Head of caudate nucleus (tissue), 42 donors: ENCODE results near the gene C19orf85.
"Not testable (repeated sequence)": the region's sequence is repeated elsewhere in the genome, so short reads cannot be mapped to it uniquely, and the experiment has no call there.

Experiments
- DNase-seq, 42 donors: peaks; one replicate each; pipeline versions ENCODE4 v3.0.0 to v3.0.0-alpha.2; 2020 to 2021; ENCODE audit warnings: mixed read lengths in 7 of 42
- intact Hi-C: fragments of 100-400 bp; cut with DNase I; formaldehyde crosslinking; loops from one replicate; pipeline ENCODE4 v1.15.0; 2022

C19orf85 gene

GRCh38 chr19:55451163-55451964, 13.2 kb downstream of the C19orf85 start:
- intact Hi-C loops, result no loop called here
- peak in 8 of 42 donors; percentile 17 to 63 (median 32) for DNase-seq

GRCh38 chr19:55449469-55449868, 15.1 kb downstream of the C19orf85 start:
- peak in 17 of 42 donors; percentile 23 to 72 (median 50) for DNase-seq
- intact Hi-C loops, result no loop called here

GRCh38 chr19:55448175-55448490, 16.4 kb downstream of the C19orf85 start:
- intact Hi-C loops, DNase-seq: not testable (repeated sequence)

DNA sequence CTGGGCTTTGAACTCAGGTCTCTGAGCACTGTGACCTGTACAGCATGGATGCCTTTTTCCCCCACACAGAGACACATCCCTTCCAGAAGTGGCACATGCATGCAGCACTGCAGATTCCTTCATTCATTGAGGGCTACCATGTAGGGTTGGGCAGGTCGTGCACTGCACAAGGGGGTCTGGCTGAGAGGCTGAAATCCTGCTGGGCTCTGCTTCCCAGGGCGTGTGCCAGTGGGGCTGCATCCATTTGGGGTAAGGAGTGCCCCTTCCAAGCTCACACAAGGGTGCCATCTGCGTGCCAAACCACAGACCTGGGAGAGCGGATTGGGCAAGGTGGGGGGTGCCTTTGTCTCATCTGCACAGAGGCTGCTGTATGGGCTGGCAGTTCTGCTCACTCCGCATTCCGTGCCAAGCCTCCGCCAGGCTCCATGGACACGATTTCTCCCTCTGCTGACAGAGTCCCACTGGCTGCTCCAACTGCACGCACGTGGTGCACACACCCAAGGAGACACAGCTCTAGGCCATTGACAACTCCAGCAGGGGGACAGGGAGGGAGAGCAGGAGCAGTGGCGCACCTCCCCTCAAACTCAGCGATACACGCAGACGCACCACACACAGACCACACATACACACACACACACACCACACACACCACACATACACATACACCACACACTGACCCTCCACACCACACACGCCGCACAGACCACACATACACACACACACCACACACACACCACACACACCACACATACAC, 17.0 kb downstream of the C19orf85 start:
- DNase-seq, result peak; percentile 57 to 90 (median 78)
- intact Hi-C loops, result no loop called here

DNA sequence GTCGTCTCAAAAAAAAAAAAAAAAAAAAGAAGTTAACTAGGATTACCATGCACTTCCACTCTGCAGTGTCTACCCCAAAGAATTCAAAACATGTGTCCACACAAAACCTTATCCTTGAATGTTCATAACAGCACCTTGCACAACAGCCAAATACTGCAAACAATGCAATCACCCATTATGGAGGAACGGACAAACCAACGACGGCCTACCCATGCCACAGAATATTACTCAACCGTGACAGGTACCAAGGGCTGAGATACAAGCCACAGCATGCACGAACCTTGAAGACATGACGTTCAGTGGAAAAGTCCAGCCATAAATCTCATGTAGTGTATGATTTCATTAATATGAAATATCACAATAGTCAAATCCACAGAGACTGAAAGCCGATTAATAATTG, 18.5 kb downstream of the C19orf85 start:
- intact Hi-C loops, result no loop called here
- no peak for DNase-seq

DNA sequence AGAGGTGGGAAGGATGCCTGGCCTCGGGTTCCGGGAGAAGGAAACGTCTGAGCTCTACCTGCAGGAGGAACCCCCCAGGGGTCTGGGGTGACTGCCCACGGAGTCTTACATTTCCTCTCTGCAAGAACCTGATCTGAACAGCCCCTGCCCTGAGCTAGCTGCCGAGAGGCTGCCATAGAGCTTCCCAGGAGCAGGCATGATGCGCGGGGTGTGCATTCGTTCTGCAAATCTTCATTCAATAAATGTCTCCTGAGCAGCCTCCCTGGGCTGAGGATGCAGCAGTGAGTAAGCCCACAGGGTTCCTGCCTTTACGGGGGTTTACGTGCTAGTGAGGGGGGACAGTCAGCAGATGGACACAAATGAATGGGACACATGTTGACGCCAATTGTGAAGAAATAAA, 19.9 kb downstream of the C19orf85 start:
- peak in 8 of 42 donors; percentile 51 to 70 (median 59) for DNase-seq
- intact Hi-C loops, result no loop called here

DNA sequence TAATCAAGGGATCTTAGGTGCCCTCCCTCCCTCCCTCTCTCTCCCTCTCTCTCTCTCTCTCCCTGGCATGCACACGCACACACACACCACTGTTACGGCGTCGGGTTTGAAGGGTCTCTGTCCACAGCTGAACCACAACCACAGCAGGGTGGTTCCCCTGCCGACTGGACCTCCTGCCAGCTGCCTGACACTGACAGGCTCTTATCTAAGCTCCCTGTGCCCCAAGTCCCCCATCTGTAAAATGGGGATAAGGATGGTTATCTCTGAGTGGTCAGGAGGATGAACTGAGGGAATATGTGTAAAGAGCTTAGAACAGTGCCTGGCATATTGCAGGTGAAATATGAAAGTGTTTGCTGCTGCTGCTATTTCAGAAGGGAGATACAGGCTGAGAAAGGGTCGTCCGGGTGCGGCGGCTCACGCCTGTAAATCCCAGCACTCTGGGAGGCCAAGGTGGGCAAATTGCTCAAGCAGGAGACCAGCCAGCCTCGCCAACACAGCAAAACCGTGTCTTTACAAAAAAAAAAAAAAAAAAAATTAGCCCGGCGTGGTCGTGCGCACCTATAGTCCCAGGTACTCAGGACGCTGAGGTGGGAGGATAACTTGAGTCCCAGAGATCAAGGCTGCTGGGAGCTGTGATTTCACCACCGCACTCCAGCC, 20.6 kb downstream of the C19orf85 start:
- intact Hi-C loops, result no loop called here

DNA sequence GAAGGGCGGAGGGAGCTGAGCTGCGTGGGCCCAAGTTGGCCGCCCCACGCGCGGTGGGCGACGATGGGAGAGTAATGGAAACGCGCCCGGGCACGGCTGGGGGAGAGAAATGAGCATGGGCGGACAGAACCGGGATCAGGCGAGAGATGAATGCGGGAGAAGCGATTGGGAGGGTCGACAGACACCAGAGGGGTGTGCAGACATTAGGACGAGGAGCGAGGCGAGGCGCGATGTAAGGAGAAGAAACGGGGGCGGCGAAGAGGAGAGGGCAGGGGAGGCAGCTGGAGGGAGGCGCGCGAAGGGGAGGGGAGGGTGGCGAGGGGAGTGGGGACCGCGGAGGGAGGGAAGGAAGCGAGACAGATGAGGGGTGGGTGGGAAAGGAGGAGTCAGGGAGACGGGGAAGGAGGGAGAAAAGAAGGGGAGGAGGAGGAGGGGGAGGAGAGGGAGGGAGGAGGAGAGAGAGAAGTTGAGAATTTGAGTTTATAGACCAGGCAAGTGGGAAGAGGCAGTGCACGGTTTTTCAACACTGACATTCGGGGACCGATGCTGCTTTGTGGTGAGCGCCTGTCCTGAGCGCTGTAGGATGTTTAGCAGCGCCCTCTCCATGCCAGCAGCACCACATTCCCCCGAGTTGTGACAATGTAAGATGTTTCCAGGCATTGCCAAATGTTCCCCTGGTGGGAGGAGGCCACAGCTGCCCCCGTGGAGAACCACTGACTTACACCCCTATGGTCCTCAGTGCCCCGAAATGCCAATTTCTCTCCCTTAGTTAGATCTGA, 21.3 kb downstream of the C19orf85 start, which contains the start of gene SHISA7:
Gene SHISA7 (minus strand): TSS at position 256 of the 779 bp plus-strand sequence. CDS start 437 bp downstream, outside the sequence.
- intact Hi-C loops, result no loop called here
- DNase-seq, result peak in 36 of 42 donors; percentile 42 to 82 (median 65)

More for the DNA sequence above, 20.6 kb downstream of the C19orf85 start:
- no peak for DNase-seq

- DNase-seq, result peak in 13 of 42 donors; percentile 31 to 67 (median 54)
- intact Hi-C loops, result no loop called here
Measured at GRCh38 chr19:55442372-55442961, 22.1 kb downstream of the C19orf85 start.

GRCh38 chr19:55441692-55442321, 22.7 kb downstream of the C19orf85 start:
- DNase-seq, result peak in 22 of 42 donors; percentile 34 to 84 (median 58)

DNA sequence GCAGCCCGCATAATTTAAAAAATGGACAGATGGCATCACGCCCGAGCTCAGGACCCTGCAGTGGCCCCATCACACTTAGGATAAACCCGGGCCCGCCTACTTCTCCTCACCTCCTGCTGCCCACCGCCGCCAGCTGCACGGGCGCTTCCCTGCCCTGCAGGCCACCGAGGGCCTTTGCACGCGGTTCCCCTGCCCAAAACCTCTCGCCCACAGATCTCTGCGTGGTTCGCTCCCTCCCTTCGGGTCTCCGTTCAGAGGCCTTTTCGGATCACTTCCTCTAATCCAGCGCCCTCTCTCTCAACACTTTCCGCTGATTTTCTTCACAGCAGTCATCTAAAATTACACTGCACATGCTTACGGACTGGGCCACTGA, 23.2 kb downstream of the C19orf85 start:
- intact Hi-C loops, result no loop called here
- no peak for DNase-seq

More at GRCh38 chr19:55441692-55442321, 22.7 kb downstream of the C19orf85 start:
- intact Hi-C loops, result no loop called here

- DNase-seq, result peak in 3 of 42 donors; percentile 19 to 41 (median 25)
- intact Hi-C loops, result no loop called here
Measured at GRCh38 chr19:55440411-55441105, 24.0 kb downstream of the C19orf85 start.

DNA sequence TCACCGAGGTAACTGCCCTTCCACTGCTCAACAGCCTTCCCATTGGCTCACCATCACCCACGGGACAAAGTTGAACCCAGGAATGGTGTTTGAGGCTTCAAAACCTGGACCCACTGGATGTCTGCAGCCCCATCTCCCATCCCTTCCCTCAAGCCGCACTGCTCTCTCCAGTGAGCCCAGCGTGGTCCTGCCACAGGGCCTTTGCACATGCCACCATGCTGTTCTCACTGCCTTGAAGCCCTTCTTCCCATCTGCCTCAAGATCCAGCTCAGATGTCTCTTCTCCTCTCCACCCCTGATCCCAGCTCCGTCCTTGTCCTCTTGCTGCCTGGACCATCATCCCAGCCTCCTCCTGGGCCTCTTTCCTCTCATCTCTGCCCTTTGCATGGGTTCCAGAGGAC, 25.5 kb downstream of the C19orf85 start:
- DNase-seq, result no peak
- intact Hi-C loops, result no loop called here

DNA sequence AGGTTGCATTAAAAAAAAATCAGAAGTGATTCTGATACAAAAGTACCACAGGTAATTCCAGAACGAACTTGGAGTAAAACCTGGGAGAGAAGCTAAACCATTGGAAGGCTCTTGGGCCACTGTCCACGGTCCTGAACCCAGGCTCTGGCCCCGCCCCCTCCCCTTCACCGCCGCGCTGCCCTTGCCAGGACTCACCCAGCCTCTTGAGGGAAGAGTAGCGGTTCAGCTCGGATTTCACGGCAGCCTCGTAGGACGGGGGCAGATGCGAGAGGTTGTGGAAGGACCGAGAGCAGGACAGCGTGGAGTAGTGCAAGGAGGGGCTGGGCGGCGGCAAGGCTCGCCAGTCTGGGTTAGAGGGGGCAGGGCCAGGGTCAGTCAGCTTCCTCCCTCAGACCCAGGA, 27.1 kb downstream of the C19orf85 start:
- intact Hi-C loops, result no loop called here
- DNase-seq, result peak in 10 of 42 donors; percentile 43 to 86 (median 60)

DNA sequence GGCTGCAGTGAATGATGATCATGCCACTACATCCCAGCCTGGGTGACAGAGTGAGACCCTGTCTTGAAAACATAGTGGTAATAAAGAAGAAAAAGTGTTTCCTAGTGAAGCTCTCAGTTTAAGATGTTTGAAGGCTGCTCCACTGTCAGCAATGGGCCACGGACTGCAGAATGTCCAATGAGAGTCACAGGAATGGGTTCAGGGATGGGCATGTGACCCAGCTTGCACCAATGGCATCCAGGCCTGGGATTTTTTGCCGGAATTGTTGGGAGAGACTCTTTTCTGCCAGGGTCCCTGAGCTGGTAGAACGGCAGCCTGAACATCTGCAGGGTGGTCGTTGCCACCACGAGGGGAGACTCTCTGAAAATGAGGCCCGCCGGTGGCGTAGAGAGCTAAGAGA, 27.7 kb downstream of the C19orf85 start:
- intact Hi-C loops, result no loop called here

GRCh38 chr19:55435020-55435419, 29.5 kb downstream of the C19orf85 start:
- DNase-seq, result no peak
- intact Hi-C loops, result no loop called here

More for the DNA sequence above, 27.7 kb downstream of the C19orf85 start:
- no peak for DNase-seq

DNA sequence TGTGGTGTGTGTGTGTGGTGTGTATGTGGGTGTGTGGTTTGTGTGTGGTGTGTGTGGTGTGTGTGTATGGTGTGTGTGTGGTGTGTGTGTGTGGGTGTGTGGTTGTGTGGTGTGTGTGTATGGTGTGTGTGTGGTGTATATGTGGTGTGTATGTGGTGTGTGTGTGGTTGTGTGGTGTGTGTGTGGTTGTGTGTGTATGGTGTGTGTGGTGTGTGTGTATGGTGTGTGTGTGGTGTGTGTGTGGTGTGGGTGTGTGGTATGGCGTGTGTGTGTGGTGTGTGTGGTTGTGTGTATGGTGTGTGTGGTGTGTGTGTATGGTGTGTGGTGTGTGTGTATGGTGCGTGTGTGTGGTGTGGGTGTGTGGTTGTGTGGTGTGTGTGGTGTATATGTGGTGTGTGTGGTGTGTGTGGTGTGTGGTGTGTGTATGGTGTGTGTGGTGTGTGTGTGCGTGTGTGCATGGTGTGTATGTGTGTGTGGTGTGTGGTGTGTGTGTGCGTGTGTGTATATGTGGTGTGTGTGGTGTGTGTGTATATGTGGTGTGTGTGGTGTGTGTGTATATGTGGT, 30.1 kb downstream of the C19orf85 start:
- DNase-seq, result no peak

More for the DNA sequence above, 30.1 kb downstream of the C19orf85 start:
- intact Hi-C loops, result no loop called here
